ENCODE results near the gene RBCK1.
A peak's percentile ranks its signal among the peaks of the same experiment; 100 is the strongest.

Gene RBCK1

DNA sequence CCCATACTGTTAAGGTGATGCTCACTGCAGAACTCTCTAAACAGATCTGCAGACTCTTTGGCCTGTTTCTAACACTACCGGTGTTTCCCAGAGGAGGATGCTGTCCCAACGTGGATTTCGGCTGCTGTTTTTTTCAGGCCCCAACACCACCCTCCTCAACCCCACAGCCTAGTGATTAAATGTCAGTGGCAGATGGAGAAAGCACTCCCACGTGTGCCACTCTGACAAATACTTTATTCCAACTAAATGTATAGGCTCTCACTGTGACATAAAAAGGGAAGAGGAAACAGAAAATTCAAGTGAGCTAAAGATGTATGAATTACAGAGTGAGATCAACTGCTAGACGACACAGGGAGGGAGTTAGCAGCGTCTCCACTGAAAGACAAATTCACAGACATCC is 50.7 kb downstream of the RBCK1 start:
- H4K20me1 ChIP-seq (ENCODE audit: insufficient read depth, low read length) = peaks cover 62% of the 10 kb centered on the region
- no peaks in the 10 kb centered on the region; the same call in 1 of the 2 replicates for H3K36me3 ChIP-seq (ENCODE audit: insufficient read depth, low read length)
- H3K9ac ChIP-seq (ENCODE audit: low read depth, low read length) = no peak overlapping the region
- H3K27ac ChIP-seq (ENCODE audit: low read length) = no peak overlapping the region
- peak overlapping the region; percentile 90; the same call in 1 of the 2 replicates for H3K4me2 ChIP-seq (ENCODE audit: insufficient read depth, low read length)
- TF ChIP-seq CTCF (IDR thresholded peaks at IDR 0.05; ENCODE audit: borderline replicate concordance, extremely low read depth, low read length, poor library complexity, severe bottlenecking) = no peak
- TF ChIP-seq EZH2 (IDR thresholded peaks at IDR 0.05; ENCODE audit: borderline replicate concordance, low read depth, low read length, severe bottlenecking) = no peak
- ATAC-seq (ENCODE audit: insufficient read depth, low read depth) (no peak), DNase-seq (no peak)
- H3K9me3 ChIP-seq (ENCODE audit: insufficient read depth, low read length, severe bottlenecking) = no peaks in the 10 kb centered on the region
- H3K4me3 ChIP-seq (ENCODE audit: low read depth in 1 of 2, low read length in 2 of 2) = no peak overlapping the region
- peaks cover 36% of the 10 kb centered on the region for H3K4me1 ChIP-seq (ENCODE audit: insufficient read depth, low read length)
- H2AFZ ChIP-seq (ENCODE audit: low read depth, low read length) = no peak overlapping the region
- peaks cover 82% of the 10 kb centered on the region for H3K79me2 ChIP-seq (ENCODE audit: insufficient read depth, low read length)
- no peaks in the 10 kb centered on the region for H3K27me3 ChIP-seq (ENCODE audit: insufficient read depth, low read length, poor library complexity)

GRCh38 chr20:460180-460579 is 52.1 kb downstream of the RBCK1 start:
- TF ChIP-seq EZH2 (IDR thresholded peaks at IDR 0.05; ENCODE audit: borderline replicate concordance, low read depth, low read length, severe bottlenecking) = no peak
- TF ChIP-seq CTCF (IDR thresholded peaks at IDR 0.05; ENCODE audit: borderline replicate concordance, extremely low read depth, low read length, poor library complexity, severe bottlenecking) = no peak
- Histone ChIP-seq H4K20me1 (ENCODE audit: insufficient read depth, low read length) (peaks cover 56% of the 10 kb centered on the region), H3K36me3 (ENCODE audit: insufficient read depth, low read length) (no peaks in the 10 kb centered on the region; the same call in 1 of the 2 replicates), H3K9ac (ENCODE audit: low read depth, low read length) (peak overlapping the region; percentile 70), H3K4me2 (ENCODE audit: insufficient read depth, low read length) (peak overlapping the region; percentile 90), H3K4me3 (ENCODE audit: low read depth in 1 of 2, low read length in 2 of 2) (peak overlapping the region in 1 of 2 experiments; percentile 78; a peak in 2 of 4 replicates), H3K27me3 (ENCODE audit: insufficient read depth, low read length, poor library complexity) (no peaks in the 10 kb centered on the region), H2AFZ (ENCODE audit: low read depth, low read length) (no peak overlapping the region), H3K4me1 (ENCODE audit: insufficient read depth, low read length) (peaks cover 36% of the 10 kb centered on the region), H3K27ac (ENCODE audit: low read length) (no peak overlapping the region), H3K9me3 (ENCODE audit: insufficient read depth, low read length, severe bottlenecking) (no peaks in the 10 kb centered on the region), H3K79me2 (ENCODE audit: insufficient read depth, low read length) (peaks cover 68% of the 10 kb centered on the region)
- DNase-seq (no peak), ATAC-seq (ENCODE audit: insufficient read depth, low read depth) (no peak)

DNA sequence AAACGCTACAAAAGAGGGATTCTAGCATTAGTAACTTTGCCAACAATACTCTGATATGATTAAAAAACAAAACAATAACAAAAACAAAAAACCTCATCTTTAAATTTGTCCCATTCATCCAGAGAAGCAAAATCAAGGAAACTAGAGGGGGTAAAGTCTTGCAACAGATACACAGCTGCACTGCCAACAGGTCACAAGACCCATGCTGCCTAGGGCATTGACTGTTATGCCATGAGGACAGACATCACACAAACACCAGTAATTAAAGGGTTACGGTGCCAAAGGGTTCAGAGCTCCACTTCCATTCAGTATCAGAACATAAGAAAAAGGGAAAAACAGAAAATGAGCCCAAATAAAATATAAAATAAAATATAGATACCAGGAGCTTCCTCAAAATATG is 52.6 kb downstream of the RBCK1 start:
- peaks cover 64% of the 10 kb centered on the region for H3K79me2 ChIP-seq (ENCODE audit: insufficient read depth, low read length)
- H2AFZ ChIP-seq (ENCODE audit: low read depth, low read length) = no peak overlapping the region
- peak overlapping the region; percentile 70 for H3K9ac ChIP-seq (ENCODE audit: low read depth, low read length)
- peak overlapping the region; percentile 2 to 78; a peak in 3 of 4 replicates for H3K4me3 ChIP-seq (ENCODE audit: low read depth in 1 of 2, low read length in 2 of 2)
- DNase-seq = no peak
- peaks cover 36% of the 10 kb centered on the region for H3K4me1 ChIP-seq (ENCODE audit: insufficient read depth, low read length)
- TF ChIP-seq CTCF (IDR thresholded peaks at IDR 0.05; ENCODE audit: borderline replicate concordance, extremely low read depth, low read length, poor library complexity, severe bottlenecking) = no peak
- TF ChIP-seq EZH2 (IDR thresholded peaks at IDR 0.05; ENCODE audit: borderline replicate concordance, low read depth, low read length, severe bottlenecking) = no peak
- H3K36me3 ChIP-seq (ENCODE audit: insufficient read depth, low read length) = no peaks in the 10 kb centered on the region; the same call in 1 of the 2 replicates
- no peaks in the 10 kb centered on the region for H3K27me3 ChIP-seq (ENCODE audit: insufficient read depth, low read length, poor library complexity)
- no peak overlapping the region for H3K27ac ChIP-seq (ENCODE audit: low read length)
- H3K4me2 ChIP-seq (ENCODE audit: insufficient read depth, low read length) = peak overlapping the region; percentile 90
- no peak for ATAC-seq (ENCODE audit: insufficient read depth, low read depth)
- no peaks in the 10 kb centered on the region for H3K9me3 ChIP-seq (ENCODE audit: insufficient read depth, low read length, severe bottlenecking)
- peaks cover 54% of the 10 kb centered on the region for H4K20me1 ChIP-seq (ENCODE audit: insufficient read depth, low read length)

Measured in DND-41 (cell line).